HepG2 (cell line): ENCODE data around the gene ISY1.

ENCODE experiments used
- JUND ChIP-seq: sonication (generic); formaldehyde crosslinking; IDR thresholded peaks from 2 replicates; pipeline ENCODE4 v1.8.0; 2022; ENCODE audit warnings: mild to moderate bottlenecking, missing genetic modification reagents
- POLR2A ChIP-seq, 2 experiments: IDR thresholded peaks; 2 replicates each; pipeline ENCODE4 v1.6.1; 2011; ENCODE audit warnings: low read depth in 2 of 2, low read length in 2 of 2, mild to moderate bottlenecking in 1 of 2, moderate library complexity in 1 of 2; ENCODE audit not compliant: insufficient read depth in 1 of 2
- RXRA ChIP-seq: sonication (generic); formaldehyde crosslinking; IDR thresholded peaks from 2 replicates; pipeline ENCODE4 v1.5.1; 2020; ENCODE audit warnings: missing genetic modification reagents
- SMC3 ChIP-seq: IDR thresholded peaks from 2 replicates; pipeline ENCODE4 v1.6.1; 2011; ENCODE audit warnings: low read length, improper control_type of control experiment
- SRSF9 ChIP-seq: fragments of 200-400 bp; formaldehyde crosslinking; IDR thresholded peaks from 2 replicates; pipeline ENCODE4 v1.6.1; 2018; ENCODE audit warnings: borderline replicate concordance, mild to moderate bottlenecking, low read depth, low read length; ENCODE audit not compliant: insufficient read depth, poor library complexity, severe bottlenecking
- U2AF1 ChIP-seq: fragments of 200-400 bp; formaldehyde crosslinking; optimal IDR thresholded peaks from 2 replicates; pipeline ENCODE3; 2017; ENCODE audit warnings: mild to moderate bottlenecking, low read depth, low read length
- ZKSCAN8 ChIP-seq: IDR thresholded peaks from 2 replicates; pipeline ENCODE4 v1.6.1; 2016; ENCODE audit warnings: borderline replicate concordance, missing genetic modification reagents, missing compliant biosample characterization
- ZNF335 ChIP-seq: sonication (generic); formaldehyde crosslinking; IDR thresholded peaks from 2 replicates; pipeline ENCODE4 v1.4.0; 2020; ENCODE audit warnings: missing genetic modification reagents
- ZNF354B ChIP-seq: sonication (generic); formaldehyde crosslinking; IDR thresholded peaks from 2 replicates; pipeline ENCODE4 v1.8.0; 2022; ENCODE audit warnings: mild to moderate bottlenecking, missing genetic modification reagents
- ZSCAN20 ChIP-seq: sonication (generic); formaldehyde crosslinking; IDR thresholded peaks from 2 replicates; pipeline ENCODE4 v1.4.0; 2020; ENCODE audit warnings: missing genetic modification reagents, mild to moderate bottlenecking, borderline replicate concordance
- ZSCAN30 ChIP-seq: sonication (generic); formaldehyde crosslinking; IDR thresholded peaks from 2 replicates; pipeline ENCODE4 v1.5.0; 2020; ENCODE audit warnings: mild to moderate bottlenecking, missing genetic modification reagents
- TF ChIP-seq, protein P1 (sequence below): conservative IDR thresholded peaks from 2 replicates; pipeline ENCODE4 v1.6.1; 2018; ENCODE audit warnings: missing genetic modification reagents
- TF ChIP-seq, protein P2 (sequence below): sonication (generic); formaldehyde crosslinking; IDR thresholded peaks from 2 replicates; pipeline ENCODE4 v1.5.0; 2020; ENCODE audit warnings: mild to moderate bottlenecking, missing genetic modification reagents, moderate library complexity

DNA sequence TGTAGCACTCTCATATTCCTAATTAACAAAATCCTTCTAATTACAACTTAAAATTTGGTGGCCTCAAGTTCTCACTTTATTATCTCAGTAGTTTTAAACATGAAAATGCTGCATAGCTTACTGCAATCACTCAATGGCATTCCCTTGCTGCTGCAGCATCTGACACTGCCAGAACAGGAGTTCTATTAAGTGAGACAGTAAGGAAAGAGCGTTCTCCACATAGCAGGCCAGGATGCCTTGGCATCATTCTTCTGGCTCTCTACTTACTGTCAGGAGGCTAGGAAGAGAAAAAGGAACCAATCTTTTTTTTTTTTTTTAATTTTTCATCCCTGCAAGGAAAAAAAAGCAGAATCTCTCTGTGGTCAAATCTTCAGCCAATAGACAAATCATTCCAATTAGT, 19.6 kb upstream of the ISY1 start:
- TF ChIP-seq SMC3: no peak
- TF ChIP-seq ZNF335: no peak
- TF ChIP-seq ZSCAN30 (CRISPR knock-in tag): no peak
- no peak for TF ChIP-seq ZNF354B
- TF ChIP-seq, protein P1, sequence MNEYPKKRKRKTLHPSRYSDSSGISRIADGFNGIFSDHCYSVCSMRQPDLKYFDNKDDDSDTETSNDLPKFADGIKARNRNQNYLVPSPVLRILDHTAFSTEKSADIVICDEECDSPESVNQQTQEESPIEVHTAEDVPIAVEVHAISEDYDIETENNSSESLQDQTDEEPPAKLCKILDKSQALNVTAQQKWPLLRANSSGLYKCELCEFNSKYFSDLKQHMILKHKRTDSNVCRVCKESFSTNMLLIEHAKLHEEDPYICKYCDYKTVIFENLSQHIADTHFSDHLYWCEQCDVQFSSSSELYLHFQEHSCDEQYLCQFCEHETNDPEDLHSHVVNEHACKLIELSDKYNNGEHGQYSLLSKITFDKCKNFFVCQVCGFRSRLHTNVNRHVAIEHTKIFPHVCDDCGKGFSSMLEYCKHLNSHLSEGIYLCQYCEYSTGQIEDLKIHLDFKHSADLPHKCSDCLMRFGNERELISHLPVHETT (CRISPR knock-in tag): no peak
- no peak for TF ChIP-seq SRSF9
- no peak for TF ChIP-seq JUND (CRISPR knock-in tag)
- TF ChIP-seq RXRA (CRISPR knock-in tag): no peak
- no peak for TF ChIP-seq U2AF1
- TF ChIP-seq, protein P2, sequence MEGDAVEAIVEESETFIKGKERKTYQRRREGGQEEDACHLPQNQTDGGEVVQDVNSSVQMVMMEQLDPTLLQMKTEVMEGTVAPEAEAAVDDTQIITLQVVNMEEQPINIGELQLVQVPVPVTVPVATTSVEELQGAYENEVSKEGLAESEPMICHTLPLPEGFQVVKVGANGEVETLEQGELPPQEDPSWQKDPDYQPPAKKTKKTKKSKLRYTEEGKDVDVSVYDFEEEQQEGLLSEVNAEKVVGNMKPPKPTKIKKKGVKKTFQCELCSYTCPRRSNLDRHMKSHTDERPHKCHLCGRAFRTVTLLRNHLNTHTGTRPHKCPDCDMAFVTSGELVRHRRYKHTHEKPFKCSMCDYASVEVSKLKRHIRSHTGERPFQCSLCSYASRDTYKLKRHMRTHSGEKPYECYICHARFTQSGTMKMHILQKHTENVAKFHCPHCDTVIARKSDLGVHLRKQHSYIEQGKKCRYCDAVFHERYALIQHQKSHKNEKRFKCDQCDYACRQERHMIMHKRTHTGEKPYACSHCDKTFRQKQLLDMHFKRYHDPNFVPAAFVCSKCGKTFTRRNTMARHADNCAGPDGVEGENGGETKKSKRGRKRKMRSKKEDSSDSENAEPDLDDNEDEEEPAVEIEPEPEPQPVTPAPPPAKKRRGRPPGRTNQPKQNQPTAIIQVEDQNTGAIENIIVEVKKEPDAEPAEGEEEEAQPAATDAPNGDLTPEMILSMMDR: no peak
- TF ChIP-seq POLR2A (IDR thresholded peaks at IDR 0.05; ENCODE audit: insufficient read depth in 1 of 2, low read depth in 2 of 2, low read length in 2 of 2): no peak
- TF ChIP-seq ZKSCAN8 (CRISPR knock-in tag): no peak
- no peak for TF ChIP-seq ZSCAN20
